ENCODE measurements around the gene GLYATL2. TPM values are rescaled to one million over a fixed set of nuclear protein-coding genes. Genes with fewer than 3 reads are reported as not detected.

GLYATL2 gene
- total RNA-seq, 1 experiment from 2014 or later: not detected

- ChIA-PET POLR2A (no interaction called here), RAD21 (ENCODE audit: low non-redundant PET in 1 of 2, low total read pairs in 2 of 2, uncharacterized antibody in 2 of 2, unreplicated experiment in 2 of 2) (interaction anchor here in 1 of 2 experiments (0.7 kb wide), 1 partner anchor 177 kb away, joined by 3 read pairs; no protein-coding TSS in a partner anchor), CTCF (interaction anchor here (0.8 to 1.9 kb wide), 2 partner anchors 10 to 18 kb away, joined by 3 to 5 read pairs; no protein-coding TSS in a partner anchor)
- no peak overlapping the region for H3K4me2 ChIP-seq (ENCODE audit: low read length)
- H3K9me2 ChIP-seq (ENCODE audit: insufficient read depth): no peaks in the 10 kb centered on the region
- no peaks in the 10 kb centered on the region for H3K27me3 ChIP-seq (ENCODE audit: insufficient read depth, low read length)
- no peak overlapping the region for H3K9ac ChIP-seq (ENCODE audit: low read length)
- H3K36me3 ChIP-seq (ENCODE audit: control insufficient read depth in 1 of 2, insufficient read depth in 2 of 2, low read length in 2 of 2): no peaks in the 10 kb centered on the region
- no peaks in the 10 kb centered on the region for H3K79me2 ChIP-seq (ENCODE audit: insufficient read depth, low read length)
- peaks cover 0 to 10% of the 10 kb centered on the region in 2 experiments; a peak in 1 of 4 replicates for H3K4me1 ChIP-seq (ENCODE audit: control insufficient read depth in 1 of 2, insufficient read depth in 2 of 2, low read length in 2 of 2)
- H3K27ac ChIP-seq (ENCODE audit: low read depth, low read length): no peak overlapping the region
- no peak overlapping the region for H3K4me3 ChIP-seq (replicated peaks in 1 of 2; ENCODE audit: low read depth in 1 of 2, low read length in 2 of 2)
- H3K9me3 ChIP-seq (ENCODE audit: control insufficient read depth in 1 of 2, insufficient read depth in 1 of 2, low read depth in 1 of 2, low read length in 2 of 2): no peaks in the 10 kb centered on the region
- intact Hi-C loops (cut with micrococcal nuclease): loop anchor here (5.0 kb wide), 1 partner anchor 351 kb away; no protein-coding TSS in a partner anchor
- no peak for TF ChIP-seq ZFX (IDR thresholded peaks at IDR 0.05)
- TF ChIP-seq EGR1 (IDR thresholded peaks at IDR 0.05; ENCODE audit: low read depth): no peak
- no TSS peak for BruUV-seq (replicated peaks)
- DNase-seq (ENCODE audit: low read depth, low spot score) (no peak), ATAC-seq (no peak)
- no peak overlapping the region for H2AFZ ChIP-seq (ENCODE audit: low read depth, low read length, poor library complexity, severe bottlenecking)
- H4K20me1 ChIP-seq (ENCODE audit: insufficient read depth): no peaks in the 10 kb centered on the region
Measured at GRCh38 chr11:58786693-58787092, 57.8 kb downstream of the GLYATL2 start.

- Histone ChIP-seq H3K4me3 (replicated peaks in 1 of 2; ENCODE audit: low read depth in 1 of 2, low read length in 2 of 2) (no peak overlapping the region), H3K9me2 (ENCODE audit: insufficient read depth) (no peaks in the 10 kb centered on the region), H3K9ac (ENCODE audit: low read length) (no peak overlapping the region), H3K36me3 (ENCODE audit: control insufficient read depth in 1 of 2, insufficient read depth in 2 of 2, low read length in 2 of 2) (no peaks in the 10 kb centered on the region), H3K4me1 (ENCODE audit: control insufficient read depth in 1 of 2, insufficient read depth in 2 of 2, low read length in 2 of 2) (peaks cover 0 to 10% of the 10 kb centered on the region in 2 experiments; a peak in 1 of 4 replicates), H3K27me3 (ENCODE audit: insufficient read depth, low read length) (no peaks in the 10 kb centered on the region), H3K9me3 (ENCODE audit: control insufficient read depth in 1 of 2, insufficient read depth in 1 of 2, low read depth in 1 of 2, low read length in 2 of 2) (no peaks in the 10 kb centered on the region), H3K27ac (ENCODE audit: low read depth, low read length) (no peak overlapping the region), H3K4me2 (ENCODE audit: low read length) (no peak overlapping the region), H2AFZ (ENCODE audit: low read depth, low read length, poor library complexity, severe bottlenecking) (no peak overlapping the region), H4K20me1 (ENCODE audit: insufficient read depth) (no peaks in the 10 kb centered on the region), H3K79me2 (ENCODE audit: insufficient read depth, low read length) (no peaks in the 10 kb centered on the region)
- ChIA-PET POLR2A (no interaction called here), RAD21 (ENCODE audit: low non-redundant PET in 1 of 2, low total read pairs in 2 of 2, uncharacterized antibody in 2 of 2, unreplicated experiment in 2 of 2) (no interaction called here), CTCF (no interaction called here)
- TF ChIP-seq CTCF (IDR thresholded peaks at IDR 0.05 in 2 of 3, conservative IDR thresholded peaks at IDR 0.05 in 1 of 3; ENCODE audit: borderline replicate concordance in 1 of 3, insufficient read depth in 1 of 3, low read depth in 2 of 3, low read length in 2 of 3) (peak; percentile 14 to 36 (median 29); a peak in 5 of 6 replicates), REST (IDR thresholded peaks at IDR 0.05; ENCODE audit: low read depth) (no peak), ATF3 (IDR thresholded peaks at IDR 0.05) (no peak), RAD21 (IDR thresholded peaks at IDR 0.05; ENCODE audit: low read depth) (0 out of 2 replicates have a peak, but pooled peaks have one; percentile 14)
- BruUV-seq (replicated peaks): no TSS peak
- DNase-seq (ENCODE audit: low read depth, low spot score) (no peak), ATAC-seq (no peak)
- intact Hi-C loops (cut with micrococcal nuclease): loop anchor here (5.0 kb wide), 1 partner anchor 352 kb away; no protein-coding TSS in a partner anchor
Measured at GRCh38 chr11:58784995-58785394, 59.5 kb downstream of the GLYATL2 start.
